ENCODE results near the gene PARD3B.

DNA sequence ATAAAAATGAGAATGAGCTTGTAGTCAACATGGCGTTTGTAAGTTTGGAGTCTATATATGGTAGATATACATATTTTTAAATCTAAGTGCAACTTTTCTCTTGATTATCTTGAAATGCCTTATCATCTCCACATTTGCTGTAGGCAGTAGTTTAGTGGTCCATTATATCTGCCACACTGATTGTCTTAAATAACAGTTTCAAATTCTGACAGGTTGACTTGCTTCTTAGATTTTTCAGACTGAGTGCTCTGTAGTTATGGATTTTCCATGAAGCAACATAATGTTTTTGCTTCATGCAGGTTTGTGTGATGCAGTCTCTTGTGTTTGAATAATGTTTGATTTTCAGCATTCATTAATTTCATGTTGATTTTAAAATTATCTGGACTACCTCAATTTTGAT is 12.3 kb downstream of the PARD3B start:
- TF ChIP-seq, protein P1, sequence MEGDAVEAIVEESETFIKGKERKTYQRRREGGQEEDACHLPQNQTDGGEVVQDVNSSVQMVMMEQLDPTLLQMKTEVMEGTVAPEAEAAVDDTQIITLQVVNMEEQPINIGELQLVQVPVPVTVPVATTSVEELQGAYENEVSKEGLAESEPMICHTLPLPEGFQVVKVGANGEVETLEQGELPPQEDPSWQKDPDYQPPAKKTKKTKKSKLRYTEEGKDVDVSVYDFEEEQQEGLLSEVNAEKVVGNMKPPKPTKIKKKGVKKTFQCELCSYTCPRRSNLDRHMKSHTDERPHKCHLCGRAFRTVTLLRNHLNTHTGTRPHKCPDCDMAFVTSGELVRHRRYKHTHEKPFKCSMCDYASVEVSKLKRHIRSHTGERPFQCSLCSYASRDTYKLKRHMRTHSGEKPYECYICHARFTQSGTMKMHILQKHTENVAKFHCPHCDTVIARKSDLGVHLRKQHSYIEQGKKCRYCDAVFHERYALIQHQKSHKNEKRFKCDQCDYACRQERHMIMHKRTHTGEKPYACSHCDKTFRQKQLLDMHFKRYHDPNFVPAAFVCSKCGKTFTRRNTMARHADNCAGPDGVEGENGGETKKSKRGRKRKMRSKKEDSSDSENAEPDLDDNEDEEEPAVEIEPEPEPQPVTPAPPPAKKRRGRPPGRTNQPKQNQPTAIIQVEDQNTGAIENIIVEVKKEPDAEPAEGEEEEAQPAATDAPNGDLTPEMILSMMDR (conservative IDR thresholded peaks at IDR 0.05), result no peak
- TF ChIP-seq EZH2 (IDR thresholded peaks at IDR 0.05; ENCODE audit: low read depth), result no peak

Measured in PC-9 (cell line).